Tibial nerve (tissue), 4 donors: ENCODE results near the gene CATSPERZ. TPM values are rescaled to one million over a fixed set of nuclear protein-coding genes. Genes with fewer than 3 reads are reported as not detected.

ENCODE experiments used
- DNase-seq, 2 donors: peaks; one replicate each; pipeline ENCODE4 v3.0.0-alpha.2; 2019; ENCODE audit warnings: low spot score in 2 of 2
- H3K27ac ChIP-seq, 4 donors: fragments of 200-600 bp; sonication (generic) in 3 of 4; one replicate each; pipeline ENCODE4 v1.5.1; 2017 to 2019; ENCODE audit warnings: mild to moderate bottlenecking in 1 of 4
- H3K27me3 ChIP-seq, 2 donors: fragments of 200-600 bp; sonication (generic) in 1 of 2; one replicate each; pipeline versions ENCODE4 v1.5.1 to v1.6.0; 2017 to 2019
- H3K36me3 ChIP-seq, 3 donors: fragments of 200-600 bp; sonication (generic); one replicate each; pipeline ENCODE4 v1.5.1; 2018 to 2019
- H3K4me1 ChIP-seq, 4 donors: fragments of 200-600 bp; sonication (generic) in 3 of 4; one replicate each; pipeline ENCODE4 v1.5.1; 2017 to 2019
- H3K4me3 ChIP-seq, 4 donors: fragments of 200-600 bp; sonication (generic) in 3 of 4; one replicate each; pipeline ENCODE4 v1.5.1; 2017 to 2019; ENCODE audit warnings: mild to moderate bottlenecking in 1 of 4, moderate library complexity in 1 of 4
- H3K9me3 ChIP-seq, 4 donors: fragments of 200-600 bp; sonication (generic) in 3 of 4; one replicate each; pipeline ENCODE4 v1.5.1; 2017 to 2019
- CTCF ChIP-seq, 5 experiments: fragments of 200-600 bp in 3 of 5; fragments of 450-650 bp in 2 of 5; sonication (generic) in 3 of 5; IDR thresholded peaks; one replicate each; pipeline ENCODE4 v1.5.1; 2016 to 2019; ENCODE audit warnings: antibody characterized with exemption in 5 of 5, mild to moderate bottlenecking in 3 of 5, moderate library complexity in 2 of 5
- EP300 ChIP-seq, 2 donors: sonication (generic); formaldehyde crosslinking; IDR thresholded peaks; one replicate each; pipeline ENCODE4 v1.6.1; 2017; ENCODE audit warnings: antibody characterized with exemption in 2 of 2, mild to moderate bottlenecking in 1 of 2
- POLR2A ChIP-seq, 2 donors: fragments of 450-650 bp; IDR thresholded peaks; one replicate each; pipeline ENCODE4 v1.6.1; 2017; ENCODE audit warnings: antibody characterized with exemption in 2 of 2, mild to moderate bottlenecking in 2 of 2, moderate library complexity in 2 of 2
- WGBS, 2 donors: methylation state at CpG; one replicate each; pipeline ENCODE4 v1.1.5; 2018; 5-methylcytosine and 5-hydroxymethylcytosine counted together
- total RNA-seq, 4 donors: library from RNA; depleted of rRNA; stranded (reverse); fragments of >200 nt; gene quantifications; one replicate each; pipeline ENCODE4 v1.1.0, GENCODE V29; 2016

The CATSPERZ gene
- total RNA-seq, 4 donors from 2014 or later: not detected

DNA sequence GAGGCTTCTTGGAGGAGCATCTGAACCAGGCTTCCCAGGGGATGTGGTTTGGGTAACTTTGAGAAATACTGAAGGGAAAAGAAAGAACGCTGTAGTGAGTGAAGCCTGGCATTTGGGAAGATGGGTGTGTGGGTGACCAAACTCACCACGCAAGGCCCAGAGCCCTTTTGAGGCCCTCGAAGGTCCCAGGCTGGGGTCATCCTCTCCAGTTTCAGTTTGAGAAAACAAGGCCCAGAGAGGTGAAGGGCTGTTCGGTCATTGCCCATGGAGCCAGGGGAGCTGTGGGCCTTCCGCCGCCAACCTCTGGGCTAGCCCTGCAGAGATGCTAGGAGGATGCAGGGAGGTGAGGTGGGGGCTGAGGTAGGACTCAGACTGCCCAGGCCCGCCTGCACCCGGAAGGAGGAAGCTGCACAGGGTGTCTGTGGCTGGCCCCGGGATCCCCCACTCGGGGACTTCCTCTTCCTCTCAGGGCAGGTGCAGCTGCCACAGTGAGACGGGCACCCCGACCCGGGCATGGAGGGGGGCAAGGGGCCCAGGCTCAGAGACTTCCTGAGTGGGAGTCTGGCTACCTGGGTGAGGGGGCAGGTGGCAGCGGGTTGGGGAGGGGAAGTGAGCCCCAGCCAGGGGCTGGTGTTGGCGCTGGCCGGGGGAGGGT, 39.7 kb downstream of the CATSPERZ start, which contains the start of gene CCDC88B:
TSS of gene CCDC88B (plus strand) at position 451 of the 655 bp plus-strand sequence. CDS start at position 514, 63 bp downstream.
- no peaks in the 10 kb centered on the region for H3K36me3 ChIP-seq
- no peaks in the 10 kb centered on the region for H3K9me3 ChIP-seq
- WGBS, 2 donors: 67 to 76% methylated on average over 13 to 16 of the region's 16 CpGs
- H3K27me3 ChIP-seq: no peaks in the 10 kb centered on the region
- peak within 1 kb of the TSS in 2 of 4 donors; percentile 9 to 72 for H3K27ac ChIP-seq
- no peak for DNase-seq
- TF ChIP-seq CTCF (IDR thresholded peaks at IDR 0.05): no peak
- TF ChIP-seq EP300 (IDR thresholded peaks at IDR 0.05): peak in 1 of 2 donors; percentile 5
- H3K4me3 ChIP-seq: peak within 1 kb of the TSS in 2 of 4 donors; percentile 38 to 39
- H3K4me1 ChIP-seq: peaks cover 0 to 30% (median 9%) of the 10 kb centered on the region in 4 donors

- WGBS, 2 donors: 19 to 24% methylated on average over 31 to 33 of the region's 33 CpGs
- peak overlapping the region in 2 of 4 donors; percentile 9 to 72 for H3K27ac ChIP-seq
- H3K4me3 ChIP-seq: peak overlapping the region in 2 of 4 donors; percentile 38 to 39
- H3K27me3 ChIP-seq: no peaks in the 10 kb centered on the region
- H3K4me1 ChIP-seq: peaks cover 0 to 30% (median 9%) of the 10 kb centered on the region in 4 donors
- DNase-seq: peak in 1 of 2 donors; percentile 27
- TF ChIP-seq EP300 (IDR thresholded peaks at IDR 0.05): no peak
- no peak for TF ChIP-seq POLR2A (IDR thresholded peaks at IDR 0.05)
- TF ChIP-seq CTCF (IDR thresholded peaks at IDR 0.05): no peak
- H3K36me3 ChIP-seq: no peaks in the 10 kb centered on the region
- H3K9me3 ChIP-seq: no peaks in the 10 kb centered on the region
Measured at GRCh38 chr11:64340671-64341335, 40.6 kb downstream of the CATSPERZ start.

DNA sequence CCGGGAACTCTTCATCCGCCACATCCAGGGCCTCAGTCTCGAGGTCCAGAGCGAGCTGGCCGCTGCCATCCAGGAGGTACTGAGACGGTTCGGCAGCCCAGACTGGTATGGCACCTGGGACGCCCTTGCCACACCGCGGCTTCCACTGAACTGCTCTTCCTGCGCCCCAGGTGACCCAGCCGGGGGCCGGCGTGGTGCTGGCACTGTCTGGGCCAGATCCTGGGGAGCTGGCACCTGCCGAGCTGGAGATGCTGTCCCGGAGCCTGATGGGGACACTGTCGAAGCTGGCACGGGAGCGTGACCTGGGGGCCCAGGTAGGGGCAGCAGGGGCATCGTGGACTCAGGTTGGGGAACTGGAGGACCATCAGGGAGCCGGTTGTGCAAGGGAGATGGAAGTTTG, 41.3 kb downstream of the CATSPERZ start:
- Histone ChIP-seq H3K27ac (no peak overlapping the region), H3K4me3 (no peak overlapping the region), H3K9me3 (no peaks in the 10 kb centered on the region), H3K27me3 (no peaks in the 10 kb centered on the region), H3K36me3 (no peaks in the 10 kb centered on the region), H3K4me1 (peaks cover 0 to 30% (median 9%) of the 10 kb centered on the region in 4 donors)
- WGBS, 2 donors: 62 to 82% methylated on average over 8 to 21 of the region's 21 CpGs
- no peak for TF ChIP-seq POLR2A (IDR thresholded peaks at IDR 0.05)
- no peak for TF ChIP-seq CTCF (IDR thresholded peaks at IDR 0.05)
- TF ChIP-seq EP300 (IDR thresholded peaks at IDR 0.05): no peak
- no peak for DNase-seq

- peaks cover 0 to 30% (median 9%) of the 10 kb centered on the region in 4 donors for H3K4me1 ChIP-seq
Measured at GRCh38 chr11:64341851-64342791, 42.0 kb downstream of the CATSPERZ start.

More at GRCh38 chr11:64341851-64342791, 42.0 kb downstream of the CATSPERZ start:
- H3K27ac ChIP-seq: peak overlapping the region in 2 of 4 donors; percentile 66 to 75
- peak in 1 of 2 donors; percentile 48 for TF ChIP-seq EP300 (IDR thresholded peaks at IDR 0.05)
- peak; percentile 41 to 71 (median 51) for TF ChIP-seq CTCF (IDR thresholded peaks at IDR 0.05)
- TF ChIP-seq POLR2A (IDR thresholded peaks at IDR 0.05): peak in 1 of 2 donors; percentile 40
- no peaks in the 10 kb centered on the region for H3K36me3 ChIP-seq
- no peaks in the 10 kb centered on the region for H3K27me3 ChIP-seq
- 23 to 32% methylated on average over 25 to 49 of the region's 55 CpGs for WGBS, 2 donors
- H3K9me3 ChIP-seq: no peaks in the 10 kb centered on the region
- peak; percentile 72 for DNase-seq
- H3K4me3 ChIP-seq: peak overlapping the region in 3 of 4 donors; percentile 2 to 46 (median 34)
